Hepatocyte (in vitro differentiated cells): ENCODE measurements around the gene EXOC7. TPM values are rescaled to one million over a fixed set of nuclear protein-coding genes. Genes with fewer than 3 reads are reported as not detected.

ENCODE experiments used
- DNase-seq: peaks from one replicate; pipeline ENCODE4 v3.0.0-alpha.2; 2016; ENCODE audit warnings: low spot score
- H2AFZ ChIP-seq: fragments of 200-600 bp; sonication (generic); 2 replicates; pipeline ENCODE4 v1.6.0; 2016; ENCODE audit warnings: antibody characterized with exemption, mild to moderate bottlenecking
- H3K27ac ChIP-seq: fragments of 200-600 bp; sonication (generic); 2 replicates; pipeline ENCODE4 v1.5.1; 2016; ENCODE audit warnings: mild to moderate bottlenecking
- H3K27me3 ChIP-seq: fragments of 200-600 bp; sonication (generic); 2 replicates; pipeline ENCODE4 v1.6.1; 2016
- H3K36me3 ChIP-seq: fragments of 200-600 bp; sonication (generic); replicated peaks from 2 replicates; pipeline ENCODE4 v1.5.1; 2016; ENCODE audit warnings: low read depth; ENCODE audit not compliant: insufficient read depth
- H3K4me1 ChIP-seq: fragments of 200-600 bp; sonication (generic); 2 replicates; pipeline ENCODE4 v1.5.1; 2016; ENCODE audit warnings: mild to moderate bottlenecking, moderate library complexity; ENCODE audit not compliant: insufficient read depth
- H3K4me2 ChIP-seq: fragments of 200-600 bp; sonication (generic); 2 replicates; pipeline ENCODE4 v1.6.0; 2016
- H3K4me3 ChIP-seq: fragments of 200-600 bp; sonication (generic); 2 replicates; pipeline ENCODE4 v1.5.1; 2016; ENCODE audit warnings: mild to moderate bottlenecking
- H3K79me2 ChIP-seq: fragments of 200-600 bp; sonication (generic); 2 replicates; pipeline ENCODE4 v1.6.0; 2017; ENCODE audit warnings: mild to moderate bottlenecking
- H3K9me2 ChIP-seq: fragments of 200-600 bp; sonication (generic); replicated peaks from 2 replicates; pipeline ENCODE4 v1.6.0; 2017; ENCODE audit warnings: mild to moderate bottlenecking; ENCODE audit not compliant: insufficient read depth
- H3K9me3 ChIP-seq: fragments of 200-600 bp; sonication (generic); 2 replicates; pipeline ENCODE4 v1.5.1; 2016; ENCODE audit warnings: low read depth, mild to moderate bottlenecking
- H4K20me1 ChIP-seq: fragments of 200-600 bp; sonication (generic); 2 replicates; pipeline ENCODE4 v1.6.0; 2016; ENCODE audit warnings: mild to moderate bottlenecking; ENCODE audit not compliant: insufficient read depth, poor library complexity, severe bottlenecking
- CTCF ChIP-seq: fragments of 200-600 bp; sonication (generic); IDR thresholded peaks from 2 replicates; pipeline ENCODE4 v1.5.1; 2016; ENCODE audit warnings: antibody characterized with exemption, mild to moderate bottlenecking; ENCODE audit not compliant: poor library complexity
- EZH2 ChIP-seq: fragments of 200-600 bp; sonication (generic); IDR thresholded peaks from 2 replicates; pipeline ENCODE4 v1.6.1; 2016; ENCODE audit warnings: antibody characterized with exemption, mild to moderate bottlenecking, borderline replicate concordance
- EZH2phosphoT487 ChIP-seq: fragments of 200-600 bp; sonication (generic); IDR thresholded peaks from one replicate; pipeline ENCODE4 v1.6.1; 2018; ENCODE audit warnings: antibody characterized with exemption, mild to moderate bottlenecking, low read depth, moderate library complexity; ENCODE audit not compliant: unreplicated experiment, severe bottlenecking
- WGBS: methylation state at CpG from one replicate; pipeline ENCODE4 v1.1.6; 2016; ENCODE audit warnings: low lambda C conversion rate; ENCODE audit errors: missing lambda C conversion rate; 5-methylcytosine and 5-hydroxymethylcytosine counted together
- polyA plus RNA-seq: library from polyadenylated mRNA; unstranded; fragments of >200 nt; fragmentation: Nextera tagmentation; extraction: Ambion mirVana; gene quantifications from 2 replicates; pipeline ENCODE4 v1.2.1, GENCODE V29; 2016
- total RNA-seq: library from RNA; depleted of rRNA; stranded (reverse); fragments of >200 nt; gene quantifications from 2 replicates; pipeline ENCODE4 v1.2.3, GENCODE V29; 2014

EXOC7 gene
- total and polyA plus RNA-seq, 2 experiments from 2014 or later = 92.9 to 95.6 TPM

- no peak overlapping the region for H2AFZ ChIP-seq
- WGBS = 88% methylated on average over 21 of the region's 23 CpGs
- H3K9me3 ChIP-seq = no peaks in the 10 kb centered on the region
- no peak for DNase-seq
- H3K27ac ChIP-seq = no peak overlapping the region
- no peaks in the 10 kb centered on the region for H3K27me3 ChIP-seq
- H4K20me1 ChIP-seq = no peaks in the 10 kb centered on the region
- TF ChIP-seq CTCF (no peak), EZH2phosphoT487 (no peak), EZH2 (no peak)
- no peak overlapping the region for H3K4me3 ChIP-seq
- H3K4me1 ChIP-seq = no peaks in the 10 kb centered on the region
- H3K79me2 ChIP-seq = no peaks in the 10 kb centered on the region
- H3K4me2 ChIP-seq = no peak overlapping the region
- H3K9me2 ChIP-seq = no peaks in the 10 kb centered on the region
- H3K36me3 ChIP-seq = no peaks in the 10 kb centered on the region
Measured at GRCh38 chr17:76091526-76092286, 11.9 kb downstream of the EXOC7 start.

GRCh38 chr17:76090517-76091129 is 13.0 kb downstream of the EXOC7 start:
- Histone ChIP-seq H2AFZ (no peak overlapping the region), H3K27ac (no peak overlapping the region), H3K4me3 (no peak overlapping the region), H3K4me1 (no peaks in the 10 kb centered on the region), H4K20me1 (no peaks in the 10 kb centered on the region), H3K4me2 (no peak overlapping the region), H3K9me2 (no peaks in the 10 kb centered on the region), H3K36me3 (no peaks in the 10 kb centered on the region), H3K9me3 (no peaks in the 10 kb centered on the region), H3K27me3 (no peaks in the 10 kb centered on the region), H3K79me2 (no peaks in the 10 kb centered on the region)
- TF ChIP-seq EZH2phosphoT487 = no peak
- TF ChIP-seq EZH2 = no peak
- no peak for TF ChIP-seq CTCF
- 95% methylated on average over 16 of the region's 17 CpGs for WGBS
- DNase-seq = no peak

- 96% methylated on average over 32 of the region's 32 CpGs for WGBS
- no peak for TF ChIP-seq CTCF
- no peak for TF ChIP-seq EZH2
- no peak for TF ChIP-seq EZH2phosphoT487
- DNase-seq = no peak
- Histone ChIP-seq H3K36me3 (no peaks in the 10 kb centered on the region), H2AFZ (no peak overlapping the region), H3K4me2 (no peak overlapping the region), H4K20me1 (no peaks in the 10 kb centered on the region), H3K4me1 (no peaks in the 10 kb centered on the region), H3K9me3 (no peaks in the 10 kb centered on the region), H3K27me3 (no peaks in the 10 kb centered on the region), H3K27ac (no peak overlapping the region), H3K9me2 (no peaks in the 10 kb centered on the region), H3K79me2 (no peaks in the 10 kb centered on the region), H3K4me3 (no peak overlapping the region)
Measured at GRCh38 chr17:76089680-76090516, 13.7 kb downstream of the EXOC7 start.
